Ovary (tissue), 9 donors: Measurements from ENCODE around the gene ATP13A5. TPM values are rescaled to one million over a fixed set of nuclear protein-coding genes. Genes with fewer than 3 reads are reported as not detected.

Experiments used
- DNase-seq, 5 donors: peaks; one replicate each; pipeline ENCODE4 v3.0.0-alpha.2; 2019 to 2020
- H3K27ac ChIP-seq, 2 donors: fragments of 200-600 bp; one replicate each; pipeline versions ENCODE4 v1.5.1 to v1.8.0; 2019 to 2022
- H3K27me3 ChIP-seq: fragments of 200-600 bp; one replicate; pipeline ENCODE4 v1.8.0; 2022
- H3K36me3 ChIP-seq: fragments of 200-600 bp; sonication (generic); one replicate; pipeline ENCODE4 v1.5.1; 2019
- H3K4me1 ChIP-seq: one replicate; pipeline ENCODE4 v1.8.1; 2013; ENCODE audit warnings: mild to moderate bottlenecking, moderate library complexity; ENCODE audit not compliant: insufficient read depth
- H3K4me3 ChIP-seq: fragments of 200-600 bp; sonication (generic); one replicate; pipeline ENCODE4 v1.5.1; 2017
- H3K9me3 ChIP-seq, 2 donors: fragments of 200-600 bp in 1 of 2; sonication (generic) in 1 of 2; one replicate each; pipeline versions ENCODE4 v1.5.1 to v1.8.1; 2013 to 2019; ENCODE audit warnings: mild to moderate bottlenecking in 1 of 2, moderate library complexity in 1 of 2
- EP300 ChIP-seq: sonication (generic); formaldehyde crosslinking; IDR thresholded peaks from one replicate; pipeline ENCODE4 v1.6.1; 2017; ENCODE audit warnings: antibody characterized with exemption
- POLR2A ChIP-seq: fragments of 450-650 bp; IDR thresholded peaks from one replicate; pipeline ENCODE4 v1.6.1; 2017; ENCODE audit warnings: antibody characterized with exemption, mild to moderate bottlenecking, moderate library complexity
- WGBS, 3 donors: extraction: QIAGEN DNeasy Blood & Tissue Kit in 1 of 3; methylation state at CpG; one replicate each; pipeline versions ENCODE4 v1.1.5 to v1.1.7; 2013 to 2017; 5-methylcytosine and 5-hydroxymethylcytosine counted together
- intact Hi-C, 4 donors: fragments of 100-400 bp; cut with DNase I; formaldehyde crosslinking; loops; one replicate each; pipeline versions ENCODE4 v1.11.0 to v1.15.1; 2022 to 2023
- polyA plus RNA-seq, 2 donors: library from polyadenylated mRNA; stranded (reverse); fragments of 200-250 nt in 1 of 2; fragments of 350-450 nt in 1 of 2; fragmentation: Illumina TruSeq in 1 of 2; extraction: RNeasy Lipid Tissue Mini Kit (QIAGEN cat#74804) in 1 of 2; gene quantifications; one replicate each; pipeline ENCODE4 v1.2.3, GENCODE V29; 2013 to 2014
- total RNA-seq, 7 donors: library from RNA; depleted of rRNA in 2 of 7; stranded (reverse); fragments of >200 nt in 2 of 7; fragmentation: NEBNext Ultra II Directional in 3 of 7; extraction: Animal tissue kit (Norgen Biotek cat#: 25700) in 3 of 7; gene quantifications; one replicate each; pipeline versions ENCODE4 v1.1.0 to v1.2.4, GENCODE V29; 2016 to 2023
- TF ChIP-seq, protein P1 (sequence below), 3 donors: fragments of 450-650 bp in 2 of 3; fragments of 200-600 bp in 1 of 3; IDR thresholded peaks; one replicate each; pipeline versions ENCODE4 v1.5.1 to v1.8.0; 2016 to 2022; ENCODE audit warnings: antibody characterized with exemption in 3 of 3, mild to moderate bottlenecking in 1 of 3
- donor health status: DM: no; HTN: no; CAD: no; lungs with moderate emphysema.
- donor health status: DM: no; HTN: no; CAD: no.
- donor health status: Bipolar disorder and iron deficiency.
- donor health status: DM: yes; HTN: yes; CAD: no.
- donor health status: DM: no; HTN: no; CAD: no.
- donor health status: DM: yes; HTN: yes; CAD: no.

ATP13A5 gene
- total and polyA plus RNA-seq, 9 donors = 0.07 to 0.36 TPM; not detected in 7

DNA sequence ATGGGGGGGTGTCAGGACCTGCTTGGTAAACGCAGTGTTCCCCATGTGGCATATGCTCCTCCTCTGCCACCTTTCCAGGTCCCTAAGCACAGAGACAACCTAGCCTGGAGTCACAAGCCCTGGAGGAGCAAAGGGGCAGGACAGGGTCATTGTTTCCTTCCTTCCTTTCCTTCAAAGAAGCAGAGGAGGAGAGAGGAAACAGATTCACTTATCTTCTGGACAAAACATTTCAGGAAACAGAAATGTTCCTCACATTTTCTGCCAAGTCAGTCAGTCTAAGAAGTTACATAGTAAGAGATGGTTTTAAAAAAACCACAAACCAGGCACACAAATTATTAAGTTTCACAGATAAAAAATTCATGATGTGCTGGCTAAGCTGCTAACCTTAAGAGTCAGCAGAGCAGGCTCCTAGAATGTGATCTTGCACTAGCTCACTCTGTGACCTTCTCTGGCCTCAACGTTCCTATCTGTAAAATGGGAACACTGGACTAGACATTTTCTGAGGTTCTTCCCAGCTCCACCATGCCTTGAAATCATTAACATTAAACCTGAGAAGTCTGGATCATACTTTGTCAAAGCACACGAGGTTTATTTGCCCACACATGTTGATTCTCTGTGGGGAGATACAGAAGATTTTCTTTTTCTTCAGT lies 47.9 kb downstream of the ATP13A5 start:
- no peaks in the 10 kb centered on the region for H3K36me3 ChIP-seq
- H3K9me3 ChIP-seq = no peaks in the 10 kb centered on the region
- WGBS, 3 donors = 77 to 83% (median 79%) methylated on average over 3 of the region's 3 CpGs
- no peaks in the 10 kb centered on the region for H3K27me3 ChIP-seq
- TF ChIP-seq, protein P1, sequence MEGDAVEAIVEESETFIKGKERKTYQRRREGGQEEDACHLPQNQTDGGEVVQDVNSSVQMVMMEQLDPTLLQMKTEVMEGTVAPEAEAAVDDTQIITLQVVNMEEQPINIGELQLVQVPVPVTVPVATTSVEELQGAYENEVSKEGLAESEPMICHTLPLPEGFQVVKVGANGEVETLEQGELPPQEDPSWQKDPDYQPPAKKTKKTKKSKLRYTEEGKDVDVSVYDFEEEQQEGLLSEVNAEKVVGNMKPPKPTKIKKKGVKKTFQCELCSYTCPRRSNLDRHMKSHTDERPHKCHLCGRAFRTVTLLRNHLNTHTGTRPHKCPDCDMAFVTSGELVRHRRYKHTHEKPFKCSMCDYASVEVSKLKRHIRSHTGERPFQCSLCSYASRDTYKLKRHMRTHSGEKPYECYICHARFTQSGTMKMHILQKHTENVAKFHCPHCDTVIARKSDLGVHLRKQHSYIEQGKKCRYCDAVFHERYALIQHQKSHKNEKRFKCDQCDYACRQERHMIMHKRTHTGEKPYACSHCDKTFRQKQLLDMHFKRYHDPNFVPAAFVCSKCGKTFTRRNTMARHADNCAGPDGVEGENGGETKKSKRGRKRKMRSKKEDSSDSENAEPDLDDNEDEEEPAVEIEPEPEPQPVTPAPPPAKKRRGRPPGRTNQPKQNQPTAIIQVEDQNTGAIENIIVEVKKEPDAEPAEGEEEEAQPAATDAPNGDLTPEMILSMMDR (IDR thresholded peaks at IDR 0.05) = no peak
- TF ChIP-seq EP300 = no peak
- no peak for TF ChIP-seq POLR2A
- no peak overlapping the region for H3K27ac ChIP-seq
- H3K4me3 ChIP-seq = no peak overlapping the region
- intact Hi-C loops = no loop called here
- no peaks in the 10 kb centered on the region for H3K4me1 ChIP-seq
- no peak for DNase-seq

DNA sequence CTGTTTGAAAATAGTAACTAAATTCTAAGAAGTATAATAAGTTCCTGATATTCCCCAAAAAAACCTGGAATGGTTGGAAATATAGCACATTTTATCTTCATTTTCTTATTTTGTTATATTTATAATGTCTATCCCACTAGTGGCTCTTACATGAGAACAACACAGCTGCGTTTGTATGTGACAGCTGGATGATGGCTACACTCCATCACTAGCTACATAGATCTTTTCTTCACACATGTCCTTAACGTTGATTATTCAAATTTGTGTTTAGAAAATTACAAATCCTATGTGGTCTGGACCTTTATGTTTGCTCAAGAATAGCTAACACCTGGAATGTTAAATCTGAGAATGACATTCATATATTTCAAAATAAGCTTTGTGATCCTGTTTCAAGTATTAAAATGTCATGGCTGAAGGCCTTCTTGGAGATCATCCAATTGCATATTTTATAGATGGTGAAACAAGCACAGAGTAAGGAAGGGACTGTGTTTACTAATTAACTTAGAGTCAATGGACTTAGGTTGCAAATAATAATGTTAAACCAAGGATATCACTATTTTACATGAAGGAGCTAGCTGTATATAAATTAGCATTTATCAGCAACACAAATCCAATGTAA lies 60.8 kb downstream of the ATP13A5 start:
- Histone ChIP-seq H3K27me3 (no peaks in the 10 kb centered on the region), H3K4me1 (no peaks in the 10 kb centered on the region), H3K36me3 (no peaks in the 10 kb centered on the region), H3K4me3 (no peak overlapping the region), H3K27ac (no peak overlapping the region), H3K9me3 (no peaks in the 10 kb centered on the region)
- WGBS, 3 donors = 16 to 33% (median 21%) methylated on average over 2 of the region's 2 CpGs
- no peak for DNase-seq
- intact Hi-C loops = no loop called here
- no peak for TF ChIP-seq EP300
- TF ChIP-seq, protein P1 (IDR thresholded peaks at IDR 0.05) = no peak
- TF ChIP-seq POLR2A = no peak

DNA sequence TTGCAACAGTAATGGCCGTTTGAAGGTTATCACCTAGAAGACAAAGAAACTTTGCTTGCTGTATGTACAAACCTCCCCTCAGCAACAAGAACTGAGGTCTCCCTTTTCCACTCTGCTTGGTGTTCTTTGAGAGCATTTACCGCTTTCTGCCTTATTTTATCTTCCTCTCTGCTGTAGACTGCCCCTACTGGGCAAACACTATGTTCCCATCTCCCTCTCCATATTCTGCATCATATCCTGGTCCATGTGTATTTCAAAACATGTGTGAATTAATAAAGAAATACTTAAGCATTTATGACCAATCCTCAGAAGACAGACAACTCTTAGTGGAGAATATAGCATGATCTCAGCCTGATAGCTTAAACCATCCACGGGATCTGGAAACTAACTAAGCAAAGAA lies 64.4 kb downstream of the ATP13A5 start:
- intact Hi-C loops = no loop called here
- H3K4me3 ChIP-seq = no peak overlapping the region
- WGBS, 3 donors = 80 to 88% (median 83%) methylated on average over 3 of the region's 3 CpGs

DNA sequence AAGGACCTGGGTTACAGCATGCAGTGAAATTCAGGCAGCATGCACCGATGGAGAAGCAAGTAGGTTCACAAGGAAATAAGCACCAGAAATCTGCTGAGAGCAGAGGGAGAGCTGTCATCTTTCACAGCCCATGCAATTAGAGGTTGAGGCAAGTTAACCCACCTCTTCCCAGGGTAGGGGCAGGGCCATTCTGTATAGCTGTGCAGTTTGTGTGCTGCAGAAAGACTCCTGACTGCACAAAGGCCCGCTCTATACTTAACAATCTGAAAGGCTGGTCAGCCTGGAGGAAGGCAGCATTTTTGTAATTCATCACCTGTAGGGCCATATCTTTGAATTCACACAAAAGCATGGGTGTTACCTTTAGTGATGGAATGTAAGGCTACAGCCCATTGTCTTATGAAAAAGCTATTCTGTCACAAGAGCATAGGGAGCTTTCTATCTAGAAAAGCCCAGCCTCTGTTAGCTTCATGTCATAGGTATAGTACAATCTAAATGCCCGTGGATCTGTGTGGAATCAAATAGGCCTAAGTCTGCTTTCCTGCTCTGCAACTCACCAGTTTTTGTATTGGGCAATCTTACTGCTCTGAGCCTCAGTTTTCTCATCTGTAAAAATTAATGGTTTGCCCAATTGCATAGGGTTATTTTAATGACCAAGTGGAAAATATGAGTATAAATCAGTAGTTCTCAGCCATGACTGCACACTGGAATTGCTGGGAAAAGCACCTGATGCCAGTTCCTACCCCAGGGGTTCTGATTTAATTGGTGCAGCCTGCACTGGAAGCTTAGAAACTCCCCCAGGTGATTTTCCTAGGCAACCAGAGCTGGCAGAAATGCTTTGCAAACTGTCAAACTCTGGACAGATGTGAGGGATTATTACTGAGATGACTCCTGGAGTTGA lies 65.2 kb downstream of the ATP13A5 start:
- DNase-seq = no peak
- H3K36me3 ChIP-seq = no peaks in the 10 kb centered on the region
- H3K4me3 ChIP-seq = no peak overlapping the region
- H3K27ac ChIP-seq = no peak overlapping the region
- H3K9me3 ChIP-seq = no peaks in the 10 kb centered on the region
- TF ChIP-seq EP300 = no peak
- no peak for TF ChIP-seq POLR2A
- TF ChIP-seq, protein P1 (IDR thresholded peaks at IDR 0.05) = no peak
- 84 to 89% (median 88%) methylated on average over 3 of the region's 3 CpGs for WGBS, 3 donors
- H3K27me3 ChIP-seq = no peaks in the 10 kb centered on the region
- H3K4me1 ChIP-seq = no peaks in the 10 kb centered on the region
- intact Hi-C loops = no loop called here

More for the DNA sequence above, 64.4 kb downstream of the ATP13A5 start:
- no peak for TF ChIP-seq EP300
- TF ChIP-seq, protein P1 (IDR thresholded peaks at IDR 0.05) = no peak
- TF ChIP-seq POLR2A = no peak
- Histone ChIP-seq H3K36me3 (no peaks in the 10 kb centered on the region), H3K9me3 (no peaks in the 10 kb centered on the region), H3K4me1 (no peaks in the 10 kb centered on the region), H3K27me3 (no peaks in the 10 kb centered on the region), H3K27ac (no peak overlapping the region)
- no peak for DNase-seq
